Astrocyte of the spinal cord (primary cell): ENCODE data around the gene ARNT2.
A peak's percentile ranks its signal among the peaks of the same experiment; 100 is the strongest.

ENCODE experiments used
- DNase-seq: peaks from one replicate; pipeline ENCODE4 v3.0.0; 2011; ENCODE audit warnings: low read depth, low spot score
- H3K4me3 ChIP-seq: 2 replicates; pipeline ENCODE4 v1.5.1; 2011; ENCODE audit warnings: low read depth, mild to moderate bottlenecking, low read length, moderate library complexity
- in situ Hi-C: cut with HindIII; loops from 2 replicates; pipeline ENCODE4 v1.10.0; 2017; ENCODE audit warnings: low sequenced_read_pairs
- TF ChIP-seq, protein P1 (sequence below): IDR thresholded peaks from 2 replicates; pipeline ENCODE4 v1.5.1; 2012; ENCODE audit warnings: low read depth, mild to moderate bottlenecking, low read length, inconsistent platforms

The ARNT2 gene

DNA sequence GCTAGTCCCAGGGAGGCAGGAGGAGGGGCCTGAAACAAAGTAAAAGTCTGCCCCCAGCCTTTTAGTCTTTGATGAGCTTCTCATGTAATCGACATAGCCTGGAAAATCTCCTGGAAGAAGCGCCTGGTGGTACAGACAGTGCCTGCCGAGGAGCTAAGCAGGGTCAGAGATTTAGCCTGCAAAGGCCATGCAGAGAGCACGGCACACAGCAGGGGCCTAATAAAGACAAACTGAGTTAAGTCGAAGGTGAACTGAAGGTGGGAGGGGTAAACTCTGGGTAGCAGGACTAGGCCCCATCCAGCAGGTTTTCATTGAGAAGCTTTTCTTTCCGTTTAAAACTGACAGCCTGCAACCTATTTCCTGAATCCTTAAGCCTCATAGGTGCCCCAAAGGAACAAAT, 175.4 kb downstream of the ARNT2 start:
- TF ChIP-seq, protein P1, sequence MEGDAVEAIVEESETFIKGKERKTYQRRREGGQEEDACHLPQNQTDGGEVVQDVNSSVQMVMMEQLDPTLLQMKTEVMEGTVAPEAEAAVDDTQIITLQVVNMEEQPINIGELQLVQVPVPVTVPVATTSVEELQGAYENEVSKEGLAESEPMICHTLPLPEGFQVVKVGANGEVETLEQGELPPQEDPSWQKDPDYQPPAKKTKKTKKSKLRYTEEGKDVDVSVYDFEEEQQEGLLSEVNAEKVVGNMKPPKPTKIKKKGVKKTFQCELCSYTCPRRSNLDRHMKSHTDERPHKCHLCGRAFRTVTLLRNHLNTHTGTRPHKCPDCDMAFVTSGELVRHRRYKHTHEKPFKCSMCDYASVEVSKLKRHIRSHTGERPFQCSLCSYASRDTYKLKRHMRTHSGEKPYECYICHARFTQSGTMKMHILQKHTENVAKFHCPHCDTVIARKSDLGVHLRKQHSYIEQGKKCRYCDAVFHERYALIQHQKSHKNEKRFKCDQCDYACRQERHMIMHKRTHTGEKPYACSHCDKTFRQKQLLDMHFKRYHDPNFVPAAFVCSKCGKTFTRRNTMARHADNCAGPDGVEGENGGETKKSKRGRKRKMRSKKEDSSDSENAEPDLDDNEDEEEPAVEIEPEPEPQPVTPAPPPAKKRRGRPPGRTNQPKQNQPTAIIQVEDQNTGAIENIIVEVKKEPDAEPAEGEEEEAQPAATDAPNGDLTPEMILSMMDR = no peak
- no peak for DNase-seq
- in situ Hi-C loops = no loop called here
- no peak overlapping the region for H3K4me3 ChIP-seq

DNA sequence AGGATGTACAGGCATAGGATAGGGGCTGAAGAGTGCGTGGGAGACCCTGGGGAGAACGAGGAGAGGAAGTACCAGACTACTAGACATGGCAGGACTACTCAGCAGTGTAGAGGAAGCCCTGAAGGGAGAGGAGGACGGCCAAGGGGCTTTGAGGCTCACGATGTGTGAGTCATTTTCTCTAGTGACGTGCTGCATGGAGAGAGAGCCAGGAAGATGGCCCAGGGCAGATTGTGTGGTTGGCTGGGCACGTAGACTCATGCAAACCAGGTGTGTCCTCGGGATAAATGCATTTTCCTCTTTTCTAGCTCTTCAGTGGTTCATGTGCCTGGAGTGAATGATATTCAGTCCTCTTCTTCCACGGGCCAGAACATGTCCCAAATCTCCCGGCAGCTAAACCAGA, 175.9 kb downstream of the ARNT2 start:
- in situ Hi-C loops = no loop called here
- no peak overlapping the region for H3K4me3 ChIP-seq
- TF ChIP-seq, protein P1 = no peak
- DNase-seq = peak; percentile 81

DNA sequence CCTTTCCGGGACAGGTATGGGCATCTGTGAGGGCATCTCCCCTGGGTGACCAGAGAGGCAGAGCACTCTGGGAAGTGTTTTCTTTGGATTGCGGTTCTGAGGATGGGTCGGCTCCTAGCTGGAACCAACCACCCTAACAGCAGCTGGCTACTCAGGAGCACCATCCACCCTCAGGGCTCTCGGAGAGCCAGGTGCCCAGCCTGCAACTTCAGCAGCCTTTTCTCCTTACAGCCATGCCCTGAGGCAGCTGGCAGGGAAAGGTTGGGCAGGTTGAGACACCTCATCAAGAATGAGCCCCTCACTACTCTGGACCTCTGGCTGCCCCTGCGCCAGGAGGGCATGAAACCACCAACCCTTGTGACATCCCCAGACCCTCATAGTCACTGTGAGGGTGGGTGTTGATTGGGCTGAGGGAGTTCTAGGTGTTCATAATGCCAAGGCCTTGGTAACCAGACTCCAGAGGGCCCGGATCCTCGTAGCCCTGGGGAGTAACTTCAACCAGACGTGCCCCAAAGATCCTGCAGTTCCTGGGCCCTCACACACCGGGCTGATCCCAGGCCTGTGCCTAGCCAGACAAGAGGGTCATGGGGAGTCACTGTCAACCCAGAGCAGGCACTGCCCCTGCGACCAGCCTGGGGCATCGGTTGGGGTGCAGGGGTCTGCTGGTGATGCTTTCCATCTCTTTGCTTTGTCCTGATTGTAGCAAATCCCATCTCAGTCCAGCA, 176.5 kb downstream of the ARNT2 start:
- TF ChIP-seq, protein P1 = no peak
- no peak overlapping the region for H3K4me3 ChIP-seq
- in situ Hi-C loops = no loop called here
- DNase-seq = no peak

DNA sequence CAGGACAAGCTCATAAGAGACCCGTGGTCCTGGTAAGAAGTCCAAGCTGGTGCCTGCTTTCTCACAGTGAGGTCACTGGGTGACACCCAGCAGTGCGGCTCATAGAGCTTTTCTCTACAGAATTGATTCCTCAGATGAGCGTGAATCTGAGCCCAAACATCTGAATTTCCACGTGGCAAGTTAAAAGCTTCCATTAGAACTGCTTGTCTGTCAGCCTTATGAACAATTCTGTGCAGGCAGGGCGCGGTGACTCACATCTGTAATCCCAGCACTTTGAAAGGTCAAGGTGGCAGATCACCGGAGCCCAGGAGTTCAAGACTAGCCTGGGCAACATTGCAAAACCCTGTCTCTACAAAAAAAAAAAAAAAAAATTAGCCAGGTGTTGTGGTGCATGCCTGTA, 177.8 kb downstream of the ARNT2 start:
- in situ Hi-C loops = no loop called here
- DNase-seq = no peak
- H3K4me3 ChIP-seq = no peak overlapping the region
- TF ChIP-seq, protein P1 = no peak

DNA sequence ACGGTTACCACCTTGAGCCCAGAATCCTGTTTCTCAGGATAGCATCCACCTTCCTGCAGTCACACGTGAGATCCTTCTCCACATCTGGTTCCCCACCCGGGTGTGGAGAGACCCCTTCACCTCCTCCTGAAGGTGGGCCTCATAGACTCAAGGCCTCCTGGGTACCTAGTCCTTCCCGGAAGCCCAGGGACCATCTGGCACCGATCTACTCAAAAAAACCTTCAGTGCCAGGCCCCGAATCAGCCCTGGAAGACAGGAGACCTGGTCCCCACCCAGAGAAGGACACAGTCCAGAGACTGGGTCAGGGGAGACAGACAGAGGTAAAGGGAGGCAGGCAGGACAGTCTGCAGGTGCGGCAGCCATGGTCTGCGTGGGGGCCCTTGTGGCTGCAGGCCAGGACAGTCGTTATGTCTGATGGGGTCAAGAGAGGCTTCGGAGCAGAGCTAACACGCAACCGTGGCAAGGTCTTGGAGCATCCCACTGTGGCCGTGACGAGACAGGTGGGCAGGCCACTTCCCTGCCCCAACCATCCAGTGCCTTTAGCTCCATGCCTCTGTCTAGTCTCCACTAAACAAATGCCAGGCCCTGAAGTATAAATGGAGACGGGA, 178.7 kb downstream of the ARNT2 start:
- in situ Hi-C loops = no loop called here
- DNase-seq = no peak
- H3K4me3 ChIP-seq = no peak overlapping the region
- TF ChIP-seq, protein P1 = no peak

DNA sequence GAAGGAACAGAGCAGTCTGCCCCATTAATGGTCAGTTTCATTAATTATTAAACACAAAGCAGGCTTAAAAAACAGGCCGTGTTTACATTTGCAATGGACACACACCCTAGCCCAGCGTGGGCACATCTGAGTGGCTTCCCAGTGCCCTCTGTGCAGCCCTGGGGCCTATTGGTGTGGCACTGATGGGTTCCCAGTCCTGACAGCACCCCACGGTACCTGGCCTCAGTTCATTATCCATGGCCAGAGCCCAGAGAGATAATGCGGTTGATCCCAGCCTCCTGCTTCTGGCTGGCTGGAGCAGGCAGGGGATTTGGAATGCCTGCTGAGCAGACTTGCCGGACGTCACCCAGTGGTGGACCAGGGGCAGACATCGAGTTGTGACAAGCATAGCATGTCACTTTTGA, 180.4 kb downstream of the ARNT2 start:
- in situ Hi-C loops = no loop called here
- DNase-seq = no peak
- TF ChIP-seq, protein P1 = no peak
- no peak overlapping the region for H3K4me3 ChIP-seq
